ENCODE data around the gene SPEF1.

Gene SPEF1

DNA sequence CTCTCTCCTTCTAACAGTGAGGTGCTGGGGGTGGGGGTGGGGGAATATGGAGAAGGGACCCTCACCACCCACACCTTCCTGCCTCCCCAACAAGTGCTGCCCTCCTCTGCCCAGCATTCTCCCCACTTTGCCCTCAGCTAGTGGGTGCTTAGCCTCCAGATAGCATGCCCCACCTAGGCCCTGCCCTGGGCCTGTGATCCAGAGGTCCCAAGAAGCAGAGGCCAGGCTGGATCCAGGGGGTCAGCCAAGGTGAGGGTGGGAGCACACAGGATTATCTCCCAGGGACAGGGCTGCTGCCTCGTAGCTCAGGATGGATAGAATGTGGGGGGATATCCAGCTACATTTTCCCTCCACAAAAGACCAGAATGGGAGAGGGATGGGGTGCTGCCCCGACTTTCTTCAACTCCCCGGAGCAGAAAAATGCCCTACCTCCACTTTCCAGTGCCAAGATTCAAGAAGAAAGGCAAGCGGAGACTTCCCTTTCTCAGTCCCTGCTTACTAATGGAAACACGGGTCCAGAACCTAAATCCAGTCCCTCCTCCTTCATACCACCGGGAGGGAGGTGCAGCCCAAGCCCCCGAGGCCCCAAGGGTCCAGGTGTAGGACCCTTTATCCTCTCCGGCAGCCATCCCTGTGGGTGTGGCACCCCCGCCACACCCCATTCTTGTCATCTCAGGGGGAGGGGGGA lies 14.7 kb downstream of the SPEF1 start:
- TF ChIP-seq, protein P1, sequence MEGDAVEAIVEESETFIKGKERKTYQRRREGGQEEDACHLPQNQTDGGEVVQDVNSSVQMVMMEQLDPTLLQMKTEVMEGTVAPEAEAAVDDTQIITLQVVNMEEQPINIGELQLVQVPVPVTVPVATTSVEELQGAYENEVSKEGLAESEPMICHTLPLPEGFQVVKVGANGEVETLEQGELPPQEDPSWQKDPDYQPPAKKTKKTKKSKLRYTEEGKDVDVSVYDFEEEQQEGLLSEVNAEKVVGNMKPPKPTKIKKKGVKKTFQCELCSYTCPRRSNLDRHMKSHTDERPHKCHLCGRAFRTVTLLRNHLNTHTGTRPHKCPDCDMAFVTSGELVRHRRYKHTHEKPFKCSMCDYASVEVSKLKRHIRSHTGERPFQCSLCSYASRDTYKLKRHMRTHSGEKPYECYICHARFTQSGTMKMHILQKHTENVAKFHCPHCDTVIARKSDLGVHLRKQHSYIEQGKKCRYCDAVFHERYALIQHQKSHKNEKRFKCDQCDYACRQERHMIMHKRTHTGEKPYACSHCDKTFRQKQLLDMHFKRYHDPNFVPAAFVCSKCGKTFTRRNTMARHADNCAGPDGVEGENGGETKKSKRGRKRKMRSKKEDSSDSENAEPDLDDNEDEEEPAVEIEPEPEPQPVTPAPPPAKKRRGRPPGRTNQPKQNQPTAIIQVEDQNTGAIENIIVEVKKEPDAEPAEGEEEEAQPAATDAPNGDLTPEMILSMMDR (IDR thresholded peaks at IDR 0.05) = no peak
- H3K27ac Mint-ChIP-seq = no peak overlapping the region
- DNase-seq = no peak
- no peaks in the 10 kb centered on the region for H3K9me3 Mint-ChIP-seq
- peak overlapping the region; percentile 85 for H3K4me3 Mint-ChIP-seq
- peaks cover 3% of the 10 kb centered on the region for H3K27me3 Mint-ChIP-seq (ENCODE audit: low read depth, poor library complexity)
- H3K4me1 Mint-ChIP-seq = peaks cover 53% of the 10 kb centered on the region
- H3K36me3 Mint-ChIP-seq (ENCODE audit: low read depth) = peaks cover 4% of the 10 kb centered on the region

DNA sequence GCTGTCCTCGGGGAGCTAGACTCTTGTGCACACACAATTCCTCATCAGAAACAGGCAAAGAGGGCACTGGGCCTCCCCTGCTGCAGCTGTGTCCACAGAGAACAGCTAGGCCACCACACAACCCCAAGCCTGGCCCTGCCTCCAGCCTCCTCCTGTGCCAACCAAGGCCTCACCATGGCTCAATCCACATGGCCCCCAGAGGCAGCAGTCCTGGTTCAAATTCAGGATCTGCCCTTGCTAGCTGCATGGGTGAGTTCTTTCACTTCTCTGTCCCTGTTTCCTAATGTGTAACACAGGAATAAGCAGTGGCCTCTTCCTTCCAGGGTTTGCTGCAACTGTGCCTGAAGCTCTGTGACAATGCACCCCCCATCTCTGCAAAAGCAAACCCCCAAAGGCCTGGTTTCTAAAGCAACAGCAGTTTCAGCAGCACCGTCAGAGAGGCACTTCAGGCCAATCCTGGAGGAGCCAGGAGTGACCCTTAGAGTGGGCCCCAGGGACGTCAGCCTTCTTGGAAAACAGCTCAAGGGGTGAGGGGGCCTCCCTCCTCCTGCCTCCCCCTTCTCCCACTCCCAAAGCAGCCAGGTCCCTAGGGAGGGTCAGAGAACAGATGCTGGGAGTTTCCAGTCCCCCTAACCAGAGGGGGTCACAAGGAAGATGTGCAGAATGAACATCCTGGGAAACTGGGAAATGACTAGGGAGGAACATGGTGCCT lies 15.9 kb downstream of the SPEF1 start:
- TF ChIP-seq, protein P1 (IDR thresholded peaks at IDR 0.05) = no peak
- Mint-ChIP-seq H3K27me3 (ENCODE audit: low read depth, poor library complexity) (peaks cover 3% of the 10 kb centered on the region), H3K4me3 (peak overlapping the region; percentile 85), H3K9me3 (no peaks in the 10 kb centered on the region), H3K4me1 (peaks cover 64% of the 10 kb centered on the region), H3K36me3 (ENCODE audit: low read depth) (peaks cover 6% of the 10 kb centered on the region), H3K27ac (peak overlapping the region; percentile 88)
- no peak for DNase-seq

DNA sequence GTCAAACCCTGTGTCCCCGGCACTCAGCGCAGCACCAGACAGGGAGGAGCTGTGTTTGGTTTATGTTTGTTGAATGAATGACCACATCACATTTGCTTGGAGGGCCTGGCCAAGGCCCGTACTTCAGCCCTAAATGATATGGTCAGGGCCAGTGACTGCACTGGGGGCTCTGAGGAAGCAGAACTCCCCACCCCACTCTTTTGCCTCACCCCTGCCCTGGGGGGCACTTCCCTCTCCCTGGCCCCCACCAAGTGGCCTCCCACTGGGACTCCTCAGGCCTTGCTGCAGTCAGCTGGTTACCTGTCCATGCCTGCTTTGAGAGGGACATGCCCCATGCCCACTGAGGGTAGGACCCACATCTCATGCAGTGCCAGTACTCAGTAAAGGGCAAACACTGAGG lies 16.6 kb downstream of the SPEF1 start:
- Mint-ChIP-seq H3K4me1 (peaks cover 71% of the 10 kb centered on the region), H3K4me3 (no peak overlapping the region)

DNA sequence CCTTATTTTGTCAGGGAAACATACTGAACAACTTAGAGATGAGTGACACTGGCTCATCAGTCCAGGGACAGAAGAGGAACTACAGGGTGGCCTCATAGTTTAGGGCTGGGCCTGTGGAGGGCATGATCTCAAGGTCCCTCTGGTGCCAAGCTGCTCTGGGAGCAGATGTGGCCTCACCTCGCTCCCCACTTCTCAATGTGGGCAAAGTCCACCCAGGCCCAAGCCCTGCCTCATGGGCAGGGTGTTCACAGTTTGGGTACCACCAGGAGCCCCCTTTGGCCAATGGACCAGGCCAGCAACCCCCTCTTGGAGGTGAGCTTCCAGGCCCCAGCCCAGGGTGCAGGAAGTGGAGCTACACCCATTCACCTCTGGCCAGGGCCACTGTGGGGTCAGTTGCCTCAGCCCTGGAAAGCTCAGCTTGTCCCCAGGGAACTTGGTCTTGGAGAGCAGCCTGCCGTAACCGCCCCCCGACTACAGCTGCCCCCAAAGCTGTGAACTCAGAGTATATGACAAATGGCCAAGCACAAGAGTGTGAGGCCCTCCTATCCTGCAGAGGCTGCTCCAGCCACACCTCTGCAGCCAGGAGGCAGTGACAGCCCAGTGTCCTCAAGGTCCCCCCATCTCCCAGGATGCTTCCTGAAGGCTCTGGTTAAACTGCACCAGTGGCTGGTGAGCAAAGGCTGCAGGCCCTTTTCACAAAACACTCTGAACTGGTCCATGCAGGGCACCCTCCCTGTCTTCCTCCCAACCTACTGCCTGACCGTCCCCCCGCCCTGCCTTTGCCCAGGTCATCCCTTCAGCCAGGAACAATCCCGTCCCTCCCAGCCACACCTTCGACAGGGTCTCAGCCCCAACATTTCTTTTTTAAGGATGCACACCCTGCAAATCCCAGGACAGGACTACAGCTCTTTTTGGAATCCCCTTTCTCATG lies 17.3 kb downstream of the SPEF1 start:
- Mint-ChIP-seq H3K36me3 (ENCODE audit: low read depth) (peaks cover 6% of the 10 kb centered on the region), H3K4me3 (no peak overlapping the region), H3K27me3 (ENCODE audit: low read depth, poor library complexity) (peaks cover 3% of the 10 kb centered on the region), H3K4me1 (peaks cover 73% of the 10 kb centered on the region), H3K27ac (no peak overlapping the region), H3K9me3 (no peaks in the 10 kb centered on the region)
- TF ChIP-seq, protein P1 (IDR thresholded peaks at IDR 0.05) = no peak
- DNase-seq = no peak

More for the DNA sequence above, 16.6 kb downstream of the SPEF1 start:
- Mint-ChIP-seq H3K36me3 (ENCODE audit: low read depth) (peaks cover 6% of the 10 kb centered on the region), H3K27me3 (ENCODE audit: low read depth, poor library complexity) (peaks cover 3% of the 10 kb centered on the region), H3K9me3 (no peaks in the 10 kb centered on the region), H3K27ac (no peak overlapping the region)
- TF ChIP-seq, protein P1 (IDR thresholded peaks at IDR 0.05) = no peak
- no peak for DNase-seq

DNA sequence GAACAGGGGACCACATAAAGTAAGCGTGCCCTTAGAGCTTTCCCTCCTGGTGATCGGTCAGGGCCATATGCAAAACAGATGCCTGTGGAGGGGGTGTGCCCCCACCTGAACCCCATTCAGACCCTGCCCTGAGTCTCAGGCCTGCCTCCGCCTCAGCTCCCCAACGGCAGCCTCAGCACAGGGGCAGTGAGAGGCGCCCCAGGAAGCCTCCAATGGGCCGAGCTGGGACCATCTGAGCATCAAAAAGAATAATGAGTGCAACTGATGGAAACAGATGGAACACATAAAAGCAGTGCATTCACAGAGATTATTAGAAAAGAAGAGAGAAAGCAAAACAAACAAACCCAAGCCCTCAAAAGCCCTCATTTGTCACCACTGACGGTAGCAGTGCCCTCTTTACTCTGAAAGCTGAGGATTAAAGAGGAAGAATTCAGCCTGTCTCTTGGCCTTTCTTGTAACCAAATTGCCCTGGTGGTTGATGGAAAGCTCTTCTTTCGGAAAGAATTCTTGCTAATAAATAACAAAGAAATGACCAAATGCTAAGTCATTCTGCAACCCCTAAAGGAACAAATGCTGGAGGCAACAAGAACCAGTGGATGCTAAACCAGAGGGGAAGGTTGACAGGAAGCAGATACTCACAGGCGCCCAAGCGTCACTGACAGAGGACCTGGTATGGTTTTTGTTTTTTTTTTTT lies 20.4 kb downstream of the SPEF1 start:
- TF ChIP-seq, protein P1 (IDR thresholded peaks at IDR 0.05) = no peak
- peaks cover 56% of the 10 kb centered on the region for H3K4me1 Mint-ChIP-seq
- H3K36me3 Mint-ChIP-seq (ENCODE audit: low read depth) = peaks cover 19% of the 10 kb centered on the region
- no peak overlapping the region for H3K4me3 Mint-ChIP-seq
- peaks cover 3% of the 10 kb centered on the region for H3K27me3 Mint-ChIP-seq (ENCODE audit: low read depth, poor library complexity)
- H3K27ac Mint-ChIP-seq = peak overlapping the region; percentile 70
- no peaks in the 10 kb centered on the region for H3K9me3 Mint-ChIP-seq
- no peak for DNase-seq
